ENCODE results near the gene CHRNA4. TPM values are rescaled to one million over a fixed set of nuclear protein-coding genes. Genes with fewer than 3 reads are reported as not detected.

The CHRNA4 gene
- total and polyA plus RNA-seq, 12 donors, result 0.06 to 0.57 (median 0.26) TPM; not detected in 5

GRCh38 chr20:63359164-63359934 lies 1.8 kb downstream of the CHRNA4 start:
- H3K27ac ChIP-seq, result no peak overlapping the region
- no peak for DNase-seq
- TF ChIP-seq POLR2A (IDR thresholded peaks at IDR 0.05) (no peak), CTCF (IDR thresholded peaks at IDR 0.05) (no peak)
- H3K36me3 ChIP-seq (replicated peaks in 1 of 2), result no peaks in the 10 kb centered on the region
- H3K4me1 ChIP-seq (replicated peaks in 1 of 2), result no peaks in the 10 kb centered on the region
- H3K4me3 ChIP-seq, result no peak overlapping the region
- H3K9me3 ChIP-seq (replicated peaks in 1 of 3), result no peaks in the 10 kb centered on the region
- intact Hi-C loops (cut with DNase I), result no loop called here
- WGBS, 4 donors, result 84 to 87% (median 87%) methylated on average over 10 to 42 of the region's 42 CpGs
- H3K27me3 ChIP-seq, result peaks cover 36% of the 10 kb centered on the region

GRCh38 chr20:63357921-63358905 lies 2.9 kb downstream of the CHRNA4 start:
- H3K27me3 ChIP-seq, result peaks cover 26% of the 10 kb centered on the region
- intact Hi-C loops (cut with DNase I), result no loop called here
- no peak for DNase-seq
- H3K4me1 ChIP-seq (replicated peaks in 1 of 2), result no peaks in the 10 kb centered on the region
- TF ChIP-seq CTCF (IDR thresholded peaks at IDR 0.05) (no peak), POLR2A (IDR thresholded peaks at IDR 0.05) (no peak)
- H3K4me3 ChIP-seq, result no peak overlapping the region
- no peaks in the 10 kb centered on the region for H3K36me3 ChIP-seq (replicated peaks in 1 of 2)
- no peaks in the 10 kb centered on the region for H3K9me3 ChIP-seq (replicated peaks in 1 of 3)
- no peak overlapping the region for H3K27ac ChIP-seq
- 76 to 89% (median 82%) methylated on average over 3 to 26 of the region's 26 CpGs for WGBS, 4 donors

- intact Hi-C loops (cut with DNase I), result no loop called here
- no peak for TF ChIP-seq CTCF (IDR thresholded peaks at IDR 0.05)
- no peak for TF ChIP-seq POLR2A (IDR thresholded peaks at IDR 0.05)
- WGBS, 4 donors, result 77 to 83% (median 79%) methylated on average over 6 to 30 of the region's 30 CpGs
- Histone ChIP-seq H3K27me3 (peaks cover 20% of the 10 kb centered on the region), H3K4me3 (no peak overlapping the region), H3K27ac (no peak overlapping the region), H3K4me1 (replicated peaks in 1 of 2) (no peaks in the 10 kb centered on the region), H3K36me3 (replicated peaks in 1 of 2) (no peaks in the 10 kb centered on the region), H3K9me3 (replicated peaks in 1 of 3) (no peaks in the 10 kb centered on the region)
- no peak for DNase-seq
These were observed 3.9 kb downstream of the CHRNA4 start for GRCh38 chr20:63356931-63357879.
